ENCODE results near the gene GNG7.
A peak's percentile ranks its signal among the peaks of the same experiment; 100 is the strongest.
"Not testable (repeated sequence)": the region's sequence is repeated elsewhere in the genome, so short reads cannot be mapped to it uniquely, and the experiment has no call there.

Gene GNG7

GRCh38 chr19:2495130-2495641, 207.3 kb downstream of the GNG7 start:
- no peak for DNase-seq

GRCh38 chr19:2494447-2495129, 207.9 kb downstream of the GNG7 start:
- DNase-seq: peak; percentile 52

GRCh38 chr19:2494084-2494446, 208.4 kb downstream of the GNG7 start:
- no peak for DNase-seq

- not testable (repeated sequence) for DNase-seq
These were observed 209.0 kb downstream of the GNG7 start for GRCh38 chr19:2493448-2493847.

- no peak for DNase-seq
These were observed 209.6 kb downstream of the GNG7 start for GRCh38 chr19:2492870-2493269.

- no peak for DNase-seq
These were observed 211.2 kb downstream of the GNG7 start for GRCh38 chr19:2491130-2491801.

- no peak for DNase-seq
These were observed 211.8 kb downstream of the GNG7 start for GRCh38 chr19:2490659-2491058.

GRCh38 chr19:2488942-2489731, 213.4 kb downstream of the GNG7 start:
- DNase-seq: no peak

- DNase-seq: no peak
These were observed 214.0 kb downstream of the GNG7 start for GRCh38 chr19:2488405-2488941.

GRCh38 chr19:2487842-2488241, 214.7 kb downstream of the GNG7 start:
- no peak for DNase-seq

- no peak for DNase-seq
These were observed 215.4 kb downstream of the GNG7 start for GRCh38 chr19:2487090-2487489.

- no peak for DNase-seq
These were observed 217.1 kb downstream of the GNG7 start for GRCh38 chr19:2485428-2485827.

GRCh38 chr19:2484178-2484937, 218.1 kb downstream of the GNG7 start:
- DNase-seq: no peak

GRCh38 chr19:2483484-2484151, 218.9 kb downstream of the GNG7 start:
- DNase-seq: no peak

- DNase-seq: no peak
These were observed 219.4 kb downstream of the GNG7 start for GRCh38 chr19:2483084-2483483.

- no peak for DNase-seq
These were observed 220.0 kb downstream of the GNG7 start for GRCh38 chr19:2482354-2483038.

GRCh38 chr19:2481466-2481865, 221.0 kb downstream of the GNG7 start:
- no peak for DNase-seq

- no peak for DNase-seq
These were observed 222.8 kb downstream of the GNG7 start for GRCh38 chr19:2479556-2480194.

GRCh38 chr19:2478756-2479555, 223.5 kb downstream of the GNG7 start:
- DNase-seq: peak; percentile 67

GRCh38 chr19:2478278-2478755, 224.2 kb downstream of the GNG7 start:
- DNase-seq: peak; percentile 61

Measured in activated CD4-positive, alpha-beta T cell treated with anti-CD3 and anti-CD28 coated beads, Interleukin-2, Interleukin-6, amounts not matched to agents 100 ng/mL and 50 ng/mL, durations not matched to agents 16 hours and 8 hours (primary cell).